DMS153 treated with DMSO at 0.1 percent for 48 hours (cell line): Measurements from ENCODE around the gene ZC3H6.
"Not testable (repeated sequence)": the region's sequence is repeated elsewhere in the genome, so short reads cannot be mapped to it uniquely, and the experiment has no call there.

Source experiments
- DNase-seq: peaks from one replicate; lab custom pipeline; 2025; ENCODE audit not compliant: unreplicated experiment; lab: John Stamatoyannopoulos, UW

The ZC3H6 gene

GRCh38 chr2:112275887-112276773, 733 bp downstream of the ZC3H6 start:
- DNase-seq: peak; percentile 49

- no peak for DNase-seq
Measured at GRCh38 chr2:112276954-112277353, 1.6 kb downstream of the ZC3H6 start.

DNA sequence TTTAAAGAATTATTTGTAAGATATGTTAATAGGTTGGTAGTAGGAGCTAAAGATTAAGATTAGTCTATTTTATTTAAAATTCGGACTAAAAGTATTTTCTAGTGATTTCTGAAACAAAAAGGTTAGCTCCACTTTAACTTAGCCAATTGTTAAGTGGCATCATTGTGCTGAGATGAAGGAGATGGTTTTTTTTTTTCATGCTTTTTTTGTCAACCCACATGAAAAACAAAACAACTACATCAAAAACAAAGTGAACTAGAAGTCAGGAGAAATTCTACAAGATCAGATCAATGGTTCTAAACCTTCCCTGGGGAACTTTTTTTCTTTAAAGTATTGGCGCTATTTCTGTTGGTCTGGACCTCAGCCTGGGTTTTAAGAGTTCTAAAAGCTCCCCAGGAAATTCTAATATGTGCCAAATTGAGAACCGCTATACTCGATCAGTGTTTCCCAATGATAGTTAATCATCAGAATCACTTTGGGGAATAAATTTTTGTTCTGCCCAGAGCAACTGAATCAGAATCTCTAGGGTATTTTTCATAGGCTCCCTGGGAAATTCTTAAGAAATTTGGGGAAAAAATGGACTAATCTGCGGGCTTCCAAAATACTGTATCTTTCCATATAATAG, 2.3 kb downstream of the ZC3H6 start:
- no peak for DNase-seq

GRCh38 chr2:112282066-112282465, 6.7 kb downstream of the ZC3H6 start:
- DNase-seq: not testable (repeated sequence)

DNA sequence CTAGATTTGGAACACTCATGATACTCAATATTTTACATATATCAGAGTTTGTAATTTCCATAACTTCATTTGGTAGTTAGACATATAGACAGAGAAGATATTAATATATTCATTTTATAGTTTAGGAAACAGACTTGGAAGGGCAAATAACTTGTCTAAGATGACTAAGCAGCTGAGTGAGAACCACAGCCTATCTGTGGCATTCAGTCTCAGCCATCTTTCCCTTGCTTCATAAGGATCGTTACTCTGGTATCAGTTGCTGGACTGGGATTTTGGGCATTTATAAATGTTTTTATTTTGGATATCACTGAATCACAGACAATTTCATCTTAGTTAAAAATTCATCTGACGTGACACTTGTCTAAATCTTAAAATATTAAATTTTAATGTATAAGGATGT, 8.1 kb downstream of the ZC3H6 start:
- not testable (repeated sequence) for DNase-seq

- no peak for DNase-seq
Measured at GRCh38 chr2:112290088-112290487, 14.7 kb downstream of the ZC3H6 start.

- DNase-seq: no peak
Measured at GRCh38 chr2:112290648-112291047, 15.3 kb downstream of the ZC3H6 start.

DNA sequence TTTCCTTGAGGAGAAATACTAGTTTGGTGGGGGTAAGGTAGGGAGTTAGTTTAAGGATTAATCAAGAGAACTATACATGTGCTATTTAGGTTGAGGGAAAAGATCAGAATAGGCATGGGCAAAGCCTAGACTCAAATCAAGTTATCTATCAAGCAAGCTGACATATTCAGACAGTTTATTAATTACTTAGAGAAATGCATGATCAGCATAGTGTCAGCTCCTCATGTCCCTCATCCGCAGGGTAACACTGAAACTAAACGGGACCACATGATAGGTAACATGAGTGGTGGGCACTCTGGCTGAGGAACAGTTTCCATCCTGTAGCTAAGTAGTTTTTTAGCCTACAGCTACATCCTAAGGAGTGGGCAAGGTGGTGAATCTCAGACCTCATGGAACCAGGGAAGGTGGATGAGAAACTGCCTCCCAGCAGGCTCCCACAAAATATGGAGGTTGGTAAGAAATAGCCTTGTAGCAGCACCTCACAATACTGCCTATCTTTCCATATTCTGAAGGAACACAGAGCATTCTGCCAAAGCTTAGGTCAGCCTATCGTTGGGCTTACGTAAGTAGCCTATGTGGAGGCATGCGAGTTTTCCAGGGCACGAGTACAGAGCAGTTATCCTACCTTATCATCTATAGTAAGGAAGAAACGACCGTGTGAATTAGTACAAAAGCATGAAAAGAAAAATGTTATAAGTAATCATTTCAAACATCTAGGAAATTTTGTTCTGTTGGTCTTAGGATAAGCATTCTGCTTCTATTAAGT, 18.4 kb downstream of the ZC3H6 start:
- DNase-seq: no peak

- no peak for DNase-seq
Measured at GRCh38 chr2:112295407-112296078, 20.1 kb downstream of the ZC3H6 start.

GRCh38 chr2:112296407-112296806, 21.0 kb downstream of the ZC3H6 start:
- DNase-seq: no peak

DNA sequence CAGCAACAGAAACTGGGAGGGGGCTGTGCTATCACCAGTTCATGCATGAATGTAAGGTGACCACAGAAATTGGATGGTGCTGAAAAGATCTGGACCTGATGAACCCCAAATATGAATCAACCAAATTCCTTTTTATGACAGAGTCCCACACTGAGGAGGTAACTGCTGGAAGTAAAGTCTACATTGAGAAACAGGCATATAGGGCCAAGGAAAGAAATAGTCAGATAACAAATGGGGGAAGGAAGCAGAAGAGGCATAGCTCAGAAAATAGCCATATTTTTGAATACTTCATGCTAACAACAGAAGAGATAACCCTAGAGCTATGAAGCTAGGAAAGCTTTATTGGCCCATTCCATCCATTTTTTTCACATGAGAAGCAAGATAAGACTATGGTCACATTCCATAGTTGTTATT, 25.8 kb downstream of the ZC3H6 start:
- DNase-seq: no peak

DNA sequence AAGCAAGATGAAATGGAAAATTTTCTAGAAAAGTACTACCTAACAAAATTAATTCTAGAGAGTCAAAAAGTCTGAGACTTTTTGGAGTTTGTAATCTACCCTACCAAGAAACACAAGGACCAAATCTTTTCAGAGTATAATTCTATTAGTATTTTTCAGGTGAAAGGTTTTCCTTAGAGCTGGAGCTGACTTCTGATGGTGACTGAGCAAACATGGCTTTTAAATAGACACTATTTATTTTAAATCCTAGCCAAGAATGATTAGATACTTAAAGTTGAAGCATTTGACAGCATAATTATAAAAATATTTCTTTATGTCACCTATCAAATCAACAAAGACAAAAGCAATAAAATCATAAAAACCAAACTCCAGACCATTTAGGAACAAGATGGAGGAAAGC, 26.6 kb downstream of the ZC3H6 start:
- DNase-seq: no peak

DNA sequence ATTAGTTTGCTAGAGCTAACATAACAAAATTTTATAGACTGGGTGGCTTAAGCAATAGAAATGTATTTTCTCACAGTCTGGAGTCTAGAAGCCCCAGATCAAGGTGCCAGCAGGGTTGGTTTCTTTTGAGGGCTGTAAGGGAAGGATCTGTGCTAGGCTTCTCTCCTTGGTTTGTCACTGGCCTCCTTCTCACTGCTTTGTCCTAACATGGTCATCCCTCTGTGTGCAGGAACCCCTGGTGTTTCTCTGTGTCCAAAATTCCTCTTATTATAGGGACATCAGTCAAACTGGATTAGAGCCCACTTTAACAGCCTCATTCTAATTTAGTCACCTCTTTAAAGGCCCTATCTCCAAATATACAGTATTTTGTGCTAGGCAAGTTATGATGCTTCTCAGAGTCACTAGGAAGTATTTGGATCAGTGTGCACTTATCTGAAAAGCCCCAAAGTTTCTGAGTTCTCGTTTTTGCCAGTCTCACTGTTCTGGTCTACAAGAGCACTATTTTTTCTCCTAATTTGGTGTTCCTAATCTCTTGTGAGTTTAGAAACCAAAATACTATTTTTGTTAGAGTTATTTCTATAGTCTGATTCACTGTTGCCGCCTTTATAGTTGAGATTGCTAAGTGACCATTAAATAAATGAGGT, 29.0 kb downstream of the ZC3H6 start:
- DNase-seq: no peak

GRCh38 chr2:112305132-112305531, 29.7 kb downstream of the ZC3H6 start:
- DNase-seq: no peak

- DNase-seq: no peak
Measured at GRCh38 chr2:112310906-112311305, 35.5 kb downstream of the ZC3H6 start.

DNA sequence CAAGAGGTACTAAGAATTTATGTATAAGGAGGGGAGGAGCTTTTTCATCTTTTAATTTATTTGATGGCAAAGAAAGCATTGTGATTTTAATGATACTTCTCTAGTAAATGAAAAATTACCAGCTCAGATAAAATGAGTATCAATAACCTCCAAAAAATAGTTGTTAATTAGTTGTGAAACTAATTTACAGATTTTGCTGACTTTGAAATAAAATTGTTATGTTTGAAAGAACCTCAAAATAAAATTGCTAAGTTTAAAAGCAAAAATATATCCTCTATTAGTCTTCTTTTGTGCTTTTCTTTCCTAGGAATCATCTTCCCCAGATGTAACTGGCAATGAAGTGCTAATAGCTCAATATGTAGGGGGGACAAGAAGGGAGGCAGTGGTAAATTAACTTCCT, 36.5 kb downstream of the ZC3H6 start:
- no peak for DNase-seq

DNA sequence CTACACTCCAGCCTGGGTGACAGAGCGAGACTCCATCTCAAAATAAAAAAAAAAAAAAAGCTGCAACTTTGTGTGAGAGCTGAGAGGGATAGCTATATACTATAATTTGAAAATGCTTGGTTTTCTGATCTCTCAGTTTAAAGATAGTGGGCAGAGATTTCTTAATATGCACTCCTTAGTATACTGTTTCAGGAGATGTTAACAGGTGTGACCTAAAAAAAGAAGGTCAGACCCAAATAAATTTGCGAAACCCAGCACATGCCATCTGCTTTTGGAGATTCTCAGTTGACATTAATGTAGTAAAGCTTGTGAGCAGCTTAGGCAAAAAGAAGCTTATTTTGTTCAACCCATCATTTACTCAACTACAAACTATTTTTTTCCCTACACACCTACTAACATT, 37.4 kb downstream of the ZC3H6 start:
- no peak for DNase-seq

DNA sequence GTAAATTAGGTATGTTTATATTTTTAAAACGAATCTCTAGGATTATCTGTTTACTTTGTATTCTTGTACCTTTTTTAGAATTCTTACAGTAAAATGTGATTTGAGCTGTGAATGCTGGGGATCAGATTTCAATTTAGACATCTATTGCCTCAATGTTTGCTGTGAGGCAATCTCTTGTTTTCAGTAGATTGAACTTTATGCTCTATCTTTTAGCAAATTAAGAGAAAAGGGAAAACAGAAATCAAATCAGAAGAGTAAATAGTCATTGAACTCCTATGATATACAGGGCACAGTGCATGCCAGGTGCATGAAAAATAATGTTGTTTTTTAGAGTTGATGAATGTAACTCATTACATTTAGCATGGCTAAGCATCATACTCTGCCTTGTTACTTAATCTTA, 39.5 kb downstream of the ZC3H6 start:
- no peak for DNase-seq

DNA sequence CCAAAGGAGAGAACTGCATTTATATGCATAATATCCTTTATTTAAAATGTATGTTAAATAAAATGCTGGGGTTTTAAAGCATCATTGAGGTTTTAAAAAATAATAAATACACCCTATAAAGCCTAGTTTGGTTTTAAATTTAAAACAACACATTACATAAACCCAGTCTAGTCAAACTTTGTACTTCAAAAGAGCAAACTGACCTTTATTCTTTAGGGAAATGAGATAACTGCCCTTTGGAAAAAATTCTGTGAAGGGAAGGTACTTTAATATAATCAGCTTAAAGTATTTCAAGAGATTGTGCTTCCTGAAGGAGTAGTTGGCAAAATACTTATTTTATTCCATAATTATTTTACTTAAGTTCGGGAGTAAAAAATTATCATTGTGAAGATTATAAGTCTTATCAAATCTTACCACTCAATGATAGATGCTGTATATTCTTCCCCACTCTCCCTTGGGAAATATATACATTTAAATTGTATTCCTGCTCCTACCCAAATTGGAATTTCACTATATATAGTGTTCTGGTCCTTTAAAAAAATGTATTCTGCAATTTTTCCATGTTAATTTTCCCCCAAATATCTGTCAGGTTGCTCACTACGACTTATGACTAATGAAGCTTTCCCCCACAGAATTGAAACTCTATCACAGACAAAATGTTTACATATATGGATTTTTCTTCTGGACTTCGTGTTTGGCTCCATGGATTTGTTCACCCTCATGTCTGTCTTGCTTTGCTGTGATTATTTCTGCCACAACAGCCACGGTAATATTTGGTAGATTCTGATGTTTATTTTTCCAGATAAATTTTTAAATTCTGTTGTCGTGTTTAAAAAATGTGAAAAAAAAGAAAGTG, 42.1 kb downstream of the ZC3H6 start:
- no peak for DNase-seq

DNA sequence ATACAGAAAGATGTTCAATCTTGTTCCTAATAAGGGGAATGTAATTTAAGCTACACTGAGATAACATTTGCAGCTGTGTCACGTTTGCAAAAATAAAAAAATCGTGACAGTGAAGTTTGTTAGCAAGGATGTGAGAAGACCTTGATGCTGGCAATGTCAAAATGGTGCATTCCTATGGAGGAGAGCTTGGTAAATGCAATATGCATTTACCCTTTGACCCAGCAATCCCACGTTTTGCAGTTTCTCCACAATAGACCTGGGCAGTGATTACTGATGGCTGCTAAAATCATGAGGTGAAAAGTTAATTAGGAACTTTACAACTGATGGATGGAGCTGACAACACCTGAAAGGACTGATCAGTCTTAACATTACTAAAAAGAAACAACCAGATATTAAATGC, 43.1 kb downstream of the ZC3H6 start:
- DNase-seq: no peak
